ENCODE data around the gene UBN2.
"Not testable (repeated sequence)": the region's sequence is repeated elsewhere in the genome, so short reads cannot be mapped to it uniquely, and the experiment has no call there.

Gene UBN2

DNA sequence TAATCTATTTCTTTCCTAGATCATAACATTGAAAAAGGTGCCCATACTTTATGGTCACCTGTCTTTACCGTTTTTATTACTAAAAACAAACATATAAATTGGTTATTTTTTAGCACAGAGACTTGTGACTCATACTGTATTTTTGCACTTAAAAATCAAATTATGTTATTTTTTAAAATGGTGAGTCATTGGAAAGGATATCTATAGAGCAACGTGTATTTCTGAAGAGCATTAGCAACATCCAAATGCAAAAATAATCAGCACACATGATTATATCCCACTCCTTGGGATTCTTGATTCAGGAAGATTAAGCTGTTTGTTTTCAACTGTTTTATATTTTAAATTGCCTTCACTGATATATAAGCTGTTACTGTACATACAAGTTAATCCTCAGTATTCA is 69.4 kb downstream of the UBN2 start:
- DNase-seq, result no peak

GRCh38 chr7:139304517-139304916 is 73.5 kb downstream of the UBN2 start:
- DNase-seq, result no peak

DNA sequence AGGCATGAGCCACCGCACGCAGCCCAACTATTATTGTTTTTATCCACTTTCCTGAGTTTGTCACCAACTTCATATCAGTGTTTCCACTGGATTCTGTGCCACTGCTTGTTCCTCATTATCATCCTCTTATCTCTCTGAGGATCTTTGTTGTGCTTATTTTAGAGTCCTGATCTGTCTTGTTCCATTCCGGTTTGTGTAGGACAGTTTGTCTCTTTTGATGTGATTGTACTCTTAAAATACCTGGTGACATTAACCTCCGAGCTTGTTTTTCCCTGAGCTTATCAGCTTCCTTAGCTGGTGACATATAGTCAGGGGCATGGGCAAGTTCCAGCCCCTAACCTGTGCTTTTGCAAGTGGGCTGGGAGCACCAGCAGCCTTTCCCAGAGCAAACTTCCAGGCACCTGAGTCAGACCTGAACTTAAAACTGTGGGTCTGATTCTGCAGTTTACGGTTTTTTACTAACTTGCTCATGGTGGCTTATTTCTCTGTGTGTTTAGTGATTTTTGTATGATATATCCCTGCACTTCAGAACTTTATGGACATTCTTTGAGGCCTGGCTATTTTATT is 87.0 kb downstream of the UBN2 start:
- DNase-seq, result no peak

- DNase-seq, result no peak
Observed at GRCh38 chr7:139321071-139321745, 90.2 kb downstream of the UBN2 start.

DNA sequence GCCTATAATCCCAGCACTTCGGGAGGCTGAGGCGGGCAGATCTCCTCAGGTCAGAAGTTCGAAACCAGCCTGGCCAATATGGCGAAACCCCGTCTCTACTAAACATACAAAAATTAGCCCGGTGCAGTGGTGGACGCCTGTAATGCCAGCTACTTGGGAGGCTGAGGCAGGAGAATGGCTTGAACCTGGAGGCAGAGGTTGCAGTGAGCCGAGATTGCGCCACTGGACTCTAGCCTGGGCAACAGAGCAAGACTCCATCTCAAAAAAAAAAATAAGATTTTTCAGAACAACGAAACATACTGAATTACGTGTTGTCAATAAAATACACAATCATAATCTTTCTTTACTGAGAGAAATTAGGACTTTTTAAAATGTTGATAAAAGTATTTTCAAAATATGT is 93.7 kb downstream of the UBN2 start:
- DNase-seq, result not testable (repeated sequence)

- DNase-seq, result no peak
Observed at GRCh38 chr7:139328375-139328774, 97.3 kb downstream of the UBN2 start.

DNA sequence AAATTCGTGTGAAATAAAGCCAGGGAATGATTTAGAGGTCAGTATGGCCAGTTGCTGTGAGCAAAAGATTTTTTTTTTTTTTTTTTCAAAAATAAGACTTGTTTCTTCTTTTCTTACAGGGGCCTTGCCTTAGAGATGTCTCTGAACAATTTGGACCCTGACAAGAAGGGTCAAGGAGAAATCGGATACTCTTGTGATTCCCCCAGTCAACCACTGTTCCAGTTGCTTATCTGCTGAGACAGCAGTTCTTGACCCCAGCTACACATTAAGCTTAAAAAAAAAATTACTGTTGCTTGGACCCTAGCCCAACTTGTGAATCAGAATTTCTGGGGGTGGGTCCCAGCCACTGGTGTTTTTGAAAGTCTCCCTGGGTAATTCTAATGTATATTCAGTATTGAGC is 98.1 kb downstream of the UBN2 start:
- no peak for DNase-seq

- DNase-seq, result no peak
Observed at GRCh38 chr7:139330333-139331030, 99.4 kb downstream of the UBN2 start.

- DNase-seq, result no peak
Observed at GRCh38 chr7:139332697-139333359, 101.8 kb downstream of the UBN2 start.

GRCh38 chr7:139333443-139333842 is 102.4 kb downstream of the UBN2 start:
- not testable (repeated sequence) for DNase-seq

DNA sequence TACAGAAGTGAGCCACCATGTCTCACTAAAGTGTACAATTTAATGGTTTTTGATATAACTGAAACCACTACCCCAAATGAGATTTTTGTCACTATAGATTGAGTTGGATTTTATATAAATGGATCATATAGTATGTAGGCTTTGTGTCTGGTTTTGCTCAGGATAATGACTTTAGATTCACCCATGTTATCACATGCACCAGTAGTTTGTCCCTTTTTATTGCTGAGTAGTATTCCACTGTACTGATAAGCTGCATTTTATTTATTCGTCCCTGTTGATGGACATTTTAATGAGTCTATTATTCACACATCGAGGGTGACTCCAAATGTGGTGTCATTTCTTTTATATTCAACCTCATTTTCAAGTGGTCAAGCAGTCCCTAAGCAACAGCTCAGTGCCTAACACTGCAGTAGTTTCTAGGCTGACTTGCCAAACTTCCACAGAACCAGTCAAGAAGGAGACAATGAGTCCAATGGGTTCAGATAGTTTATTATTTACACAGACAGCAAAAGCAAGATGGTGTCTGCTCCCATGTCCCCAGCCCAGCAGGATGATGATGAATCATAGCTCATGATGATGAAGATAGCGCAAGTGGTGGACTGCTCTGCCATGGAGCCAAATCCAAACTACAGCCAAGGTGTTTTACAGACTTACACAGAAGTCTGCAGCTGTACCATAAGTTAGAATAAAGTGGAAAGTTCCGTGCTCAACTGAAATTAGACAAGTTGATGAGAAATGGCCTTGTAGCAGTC is 103.5 kb downstream of the UBN2 start:
- no peak for DNase-seq

DNA sequence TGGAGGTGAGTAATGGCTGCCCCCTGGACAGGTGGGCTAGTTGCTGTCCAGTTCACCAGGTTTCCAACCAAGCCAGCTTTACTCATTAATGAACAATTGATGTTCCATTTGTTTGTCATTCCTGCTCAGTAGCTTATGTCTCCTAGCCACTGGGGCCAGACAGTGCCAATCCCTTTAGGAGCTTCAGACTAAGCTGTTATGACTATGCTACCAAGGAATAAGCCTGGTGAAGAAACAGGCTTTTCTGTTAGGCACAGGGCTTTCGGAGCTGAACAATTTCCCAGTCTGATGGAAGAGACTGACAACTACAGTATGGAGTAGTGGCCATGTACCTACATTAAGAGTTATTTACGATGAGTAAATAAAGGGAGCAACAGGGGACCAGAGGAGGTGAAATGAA is 108.0 kb downstream of the UBN2 start:
- DNase-seq, result no peak

DNA sequence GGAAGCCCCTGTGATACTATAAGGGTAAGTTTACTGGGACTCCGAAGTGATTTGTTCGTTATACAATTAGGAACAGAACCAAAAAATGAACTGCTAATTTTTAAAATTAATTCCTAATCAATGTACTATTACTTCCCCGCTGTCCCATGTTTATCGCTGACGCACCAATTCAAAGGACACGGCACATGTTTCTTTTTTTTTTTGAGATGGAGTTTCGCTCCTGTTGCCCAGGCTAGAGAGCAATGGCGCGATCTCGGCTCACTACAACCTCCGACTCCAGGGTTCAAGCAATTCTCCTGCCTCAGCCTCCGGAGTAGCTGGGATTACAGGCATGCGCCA is 108.6 kb downstream of the UBN2 start:
- no peak for DNase-seq

DNA sequence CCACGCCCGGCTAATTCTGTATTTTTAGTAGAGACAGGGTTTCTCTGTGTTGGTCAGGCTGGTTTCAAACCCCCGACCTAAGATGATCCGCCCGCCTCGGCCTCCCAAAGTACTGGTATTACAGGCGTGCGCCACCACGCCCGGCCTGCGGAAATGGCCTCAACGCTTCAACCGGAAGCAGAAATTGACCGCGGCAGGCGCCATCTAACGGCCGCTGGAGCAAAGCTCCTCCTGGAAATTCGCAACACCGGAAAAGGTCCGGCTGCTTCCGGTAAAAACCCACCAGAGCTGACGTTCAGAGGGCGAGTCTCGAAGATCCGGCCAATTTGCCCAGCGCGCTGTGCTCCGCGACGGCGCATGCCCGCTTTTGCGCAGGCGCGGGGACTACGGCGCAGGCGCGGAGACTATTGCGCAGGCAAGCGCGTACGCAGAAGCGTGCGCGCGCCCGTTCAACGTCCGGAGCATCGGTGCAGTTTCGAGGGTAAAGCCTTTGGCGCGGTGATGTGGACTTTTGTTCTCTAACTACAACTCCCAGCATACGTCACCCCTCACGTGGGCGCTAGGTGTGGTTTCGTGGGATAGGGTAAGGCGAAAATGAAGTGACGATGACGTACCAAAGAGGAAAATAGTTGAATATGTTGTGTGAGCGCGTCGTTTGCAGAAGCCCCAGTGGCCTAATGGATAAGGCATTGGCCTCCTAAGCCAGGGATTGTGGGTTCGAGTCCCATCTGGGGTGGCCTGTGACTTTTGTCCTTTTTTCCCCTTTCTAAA is 109.2 kb downstream of the UBN2 start:
- peak; percentile 100 for DNase-seq

DNA sequence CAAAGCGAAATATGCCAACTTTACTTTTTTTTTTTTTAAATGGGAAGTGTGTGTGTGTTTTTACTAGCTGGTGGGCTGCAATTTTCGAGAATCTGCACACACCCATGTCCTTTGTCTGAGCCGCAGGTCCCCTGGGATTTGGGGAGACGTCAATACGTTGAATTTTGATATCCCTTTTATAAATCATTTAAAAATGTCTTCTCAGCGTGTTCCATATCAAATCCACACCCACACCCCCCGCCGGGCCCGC is 109.7 kb downstream of the UBN2 start:
- peak; percentile 76 to 79 for DNase-seq

GRCh38 chr7:139341058-139341775 is 110.2 kb downstream of the UBN2 start, which contains the start of gene FMC1:
TSS of gene FMC1 (plus strand) at chr7:139341337. CDS start at chr7:139341385, 48 bp downstream.
- peak; percentile 91 to 93 for DNase-seq

DNA sequence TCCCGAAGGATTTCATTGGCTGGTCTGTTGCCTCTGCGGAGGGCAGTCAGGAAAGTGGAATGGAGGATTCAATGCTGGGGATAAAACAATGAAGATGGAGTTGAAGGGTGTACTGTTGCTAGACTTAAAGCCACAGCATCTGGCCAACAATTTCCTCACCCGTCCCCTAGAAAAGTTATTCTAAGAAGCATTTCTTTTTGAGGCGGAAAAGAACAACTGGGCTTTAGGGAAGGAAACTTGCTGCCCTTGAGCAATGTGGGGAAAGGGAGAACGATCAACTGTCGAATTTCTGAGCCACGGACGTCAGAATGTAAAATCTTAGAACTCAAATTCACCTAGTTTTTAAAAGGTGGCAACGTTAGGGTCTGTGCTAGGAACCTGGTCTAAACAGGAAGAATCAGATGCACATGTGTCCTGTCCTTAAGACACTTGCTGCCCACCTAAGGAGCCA is 110.8 kb downstream of the UBN2 start:
- no peak for DNase-seq

- no peak for DNase-seq
Observed at GRCh38 chr7:139345042-139345441, 114.0 kb downstream of the UBN2 start.

DNA sequence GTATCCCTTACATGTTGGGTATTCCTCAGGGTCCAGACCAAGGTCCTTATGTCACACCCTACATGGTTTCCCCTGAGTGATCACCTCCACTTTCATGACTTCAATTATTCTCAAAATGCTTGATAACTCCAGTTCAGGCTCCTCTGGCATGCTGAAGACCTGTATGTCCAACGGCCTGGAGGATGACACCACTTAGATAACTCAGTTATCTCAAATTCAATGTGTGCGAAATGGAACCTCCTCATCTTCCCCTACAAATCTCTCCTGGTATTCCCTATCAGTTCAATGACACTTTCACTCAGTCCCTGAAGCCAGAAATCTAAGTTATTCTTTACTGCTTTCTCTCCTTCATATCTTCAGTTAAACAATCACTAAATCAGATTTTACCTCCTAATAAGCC is 120.0 kb downstream of the UBN2 start:
- DNase-seq, result no peak

- no peak for DNase-seq
Observed at GRCh38 chr7:139354729-139355128, 123.7 kb downstream of the UBN2 start.

- no peak for DNase-seq
Observed at GRCh38 chr7:139355320-139355719, 124.3 kb downstream of the UBN2 start.

Measured in NCI-H1930 (cell line).